ENCODE measurements around the gene ERICH2. TPM values are rescaled to one million over a fixed set of nuclear protein-coding genes. Genes with fewer than 3 reads are reported as not detected.

The ERICH2 gene
- polyA plus RNA-seq, 1 donor = 0.56 TPM

GRCh38 chr2:170818036-170818751 lies 48.0 kb downstream of the ERICH2 start:
- DNase-seq = no peak

- DNase-seq = no peak
Measured at GRCh38 chr2:170818752-170819470, 48.7 kb downstream of the ERICH2 start.

GRCh38 chr2:170819680-170820664 lies 49.8 kb downstream of the ERICH2 start:
- no peak for DNase-seq

- no peak for DNase-seq
Measured at GRCh38 chr2:170820757-170821530, 50.8 kb downstream of the ERICH2 start.

- no peak for DNase-seq
Measured at GRCh38 chr2:170821531-170822289, 51.5 kb downstream of the ERICH2 start.

GRCh38 chr2:170822290-170823087 lies 52.3 kb downstream of the ERICH2 start:
- DNase-seq = no peak

GRCh38 chr2:170823088-170823897 lies 53.1 kb downstream of the ERICH2 start:
- no peak for DNase-seq

GRCh38 chr2:170823898-170824215 lies 53.7 kb downstream of the ERICH2 start:
- DNase-seq = no peak

- no peak for DNase-seq
Measured at GRCh38 chr2:170824526-170825015, 54.4 kb downstream of the ERICH2 start.

- DNase-seq = no peak
Measured at GRCh38 chr2:170827841-170828532, 57.8 kb downstream of the ERICH2 start.

- no peak for DNase-seq
Measured at GRCh38 chr2:170828533-170828916, 58.3 kb downstream of the ERICH2 start.

GRCh38 chr2:170829036-170829435 lies 58.9 kb downstream of the ERICH2 start:
- DNase-seq = no peak

GRCh38 chr2:170830166-170830565 lies 60.0 kb downstream of the ERICH2 start:
- no peak for DNase-seq

GRCh38 chr2:170831115-170831514 lies 60.9 kb downstream of the ERICH2 start:
- no peak for DNase-seq

GRCh38 chr2:170836027-170836426 lies 65.8 kb downstream of the ERICH2 start:
- DNase-seq = no peak

GRCh38 chr2:170840717-170841210 lies 70.6 kb downstream of the ERICH2 start:
- DNase-seq = no peak

GRCh38 chr2:170842785-170843184 lies 72.6 kb downstream of the ERICH2 start:
- DNase-seq = no peak

- no peak for DNase-seq
Measured at GRCh38 chr2:170843656-170844055, 73.5 kb downstream of the ERICH2 start.

- no peak for DNase-seq
Measured at GRCh38 chr2:170845343-170845742, 75.2 kb downstream of the ERICH2 start.

Data from hindlimb muscle (tissue), 1 donor.